ENCODE results near the gene GNE. TPM values are rescaled to one million over a fixed set of nuclear protein-coding genes. Genes with fewer than 3 reads are reported as not detected.

The GNE gene
- total and polyA plus RNA-seq, 2 of the 8 experiments (the other 6 are each of a cell fraction or from before 2014, with no cell fraction given), result 5.1 to 11.1 TPM

GRCh38 chr9:36286388-36286787, 28.1 kb upstream of the GNE start:
- Histone ChIP-seq H3K4me3 (ENCODE audit: extremely low read depth in 1 of 4, insufficient read depth in 2 of 4, low read depth in 3 of 4, low read length in 4 of 4) (no peak overlapping the region), H4K5ac (ENCODE audit: insufficient read length, low read depth, low read length) (no peak overlapping the region), H3K27me3 (replicated peaks in 1 of 4; ENCODE audit: control insufficient read depth in 3 of 4, extremely low read depth in 1 of 4, insufficient read depth in 3 of 4, low read length in 3 of 4) (no peaks in the 10 kb centered on the region), H2BK15ac (ENCODE audit: low read length) (no peak overlapping the region), H4K91ac (replicated peaks; ENCODE audit: insufficient read length, low read length) (no peak overlapping the region), H3K79me2 (ENCODE audit: control insufficient read depth in 1 of 2, insufficient read depth in 2 of 2, low read length in 2 of 2) (no peaks in the 10 kb centered on the region), H3K23me2 (ENCODE audit: low read depth, low read length) (no peaks in the 10 kb centered on the region), H2BK12ac (ENCODE audit: low read depth, low read length) (no peak overlapping the region), H3K36me3 (ENCODE audit: control insufficient read depth in 2 of 4, insufficient read depth in 4 of 4, low read length in 3 of 4) (no peaks in the 10 kb centered on the region), H2AFZ (ENCODE audit: low read length) (no peak overlapping the region), H2BK5ac (ENCODE audit: low read depth, low read length) (no peak overlapping the region), H4K20me1 (replicated peaks in 1 of 2; ENCODE audit: control insufficient read depth in 1 of 2, insufficient read depth in 2 of 2, low read length in 2 of 2) (no peaks in the 10 kb centered on the region), H3K23ac (ENCODE audit: insufficient read length) (no peak overlapping the region), H3K27ac (ENCODE audit: low read depth, low read length) (no peak overlapping the region), H2BK120ac (replicated peaks; ENCODE audit: low read depth, low read length) (no peak overlapping the region), H3K9me3 (ENCODE audit: insufficient read depth in 2 of 2, low read depth in 1 of 2, low read length in 1 of 2) (no peaks in the 10 kb centered on the region), H3K56ac (replicated peaks; ENCODE audit: insufficient read length, low read depth, low read length) (no peak overlapping the region), H3K14ac (ENCODE audit: insufficient read length) (no peak overlapping the region), H4K8ac (ENCODE audit: extremely low read depth, insufficient read depth, low read length) (no peak overlapping the region), H3K18ac (ENCODE audit: extremely low read depth, low read length) (no peak overlapping the region), H3K4me1 (replicated peaks in 1 of 4; ENCODE audit: control insufficient read depth in 3 of 4, insufficient read depth in 4 of 4, low read length in 3 of 4) (no peaks in the 10 kb centered on the region), H3K9ac (replicated peaks in 1 of 4; ENCODE audit: extremely low read depth in 1 of 4, low read depth in 3 of 4, low read length in 3 of 4) (no peak overlapping the region), H2BK20ac (ENCODE audit: low read length) (no peak overlapping the region), H2AK5ac (ENCODE audit: low read depth, low read length) (no peak overlapping the region), H3K79me1 (ENCODE audit: low read depth, low read length) (no peaks in the 10 kb centered on the region), H3K4ac (replicated peaks; ENCODE audit: insufficient read length, low read depth, low read length) (no peak overlapping the region), H3K4me2 (ENCODE audit: insufficient read depth in 1 of 2, low read depth in 2 of 2, low read length in 2 of 2) (no peak overlapping the region)
- DNase-seq (ENCODE audit: low read depth in 1 of 2, low spot score in 2 of 2) (no peak), FAIRE-seq (no peak)
- WGBS, 2 experiments (ENCODE audit: extremely low coverage in 1 of 2, insufficient coverage in 1 of 2, insufficient read length in 1 of 2, insufficient replicate concordance in 2 of 2, low coverage in 1 of 2, low lambda C conversion rate in 2 of 2, missing lambda C conversion rate in 1 of 2), result 83% methylated on average over 6 of the region's 6 CpGs; no CpG with 5 or more reads in 1 of the 2 experiments
- POLR2A ChIA-PET (ENCODE audit: partially characterized antibody), result interaction anchor here (1.1 kb wide), 1 partner anchor 42 kb away, joined by 4 read pairs; no protein-coding TSS in a partner anchor
- CTCF ChIA-PET (ENCODE audit: partially characterized antibody), result no interaction called here
- TF ChIP-seq KDM1A (IDR thresholded peaks at IDR 0.05; ENCODE audit: borderline replicate concordance, low read length) (no peak), ATF2 (IDR thresholded peaks at IDR 0.05; ENCODE audit: low read length) (no peak), SAP30 (IDR thresholded peaks at IDR 0.05; ENCODE audit: insufficient read depth, insufficient replicate concordance, low read length) (no peak), EP300 (IDR thresholded peaks at IDR 0.05; ENCODE audit: borderline replicate concordance in 1 of 2, low read depth in 2 of 2, low read length in 2 of 2) (no peak), TAF1 (IDR thresholded peaks at IDR 0.05; ENCODE audit: low read depth, low read length) (no peak), CREB1 (IDR thresholded peaks at IDR 0.05) (no peak), RNF2 (IDR thresholded peaks at IDR 0.05; ENCODE audit: borderline replicate concordance, low read depth, low read length, missing control alignments, poor library complexity, severe bottlenecking) (no peak), TEAD4 (IDR thresholded peaks at IDR 0.05; ENCODE audit: low read depth, low read length) (no peak), CBX5 (IDR thresholded peaks at IDR 0.05; ENCODE audit: low read depth, low read length) (no peak), SRF (IDR thresholded peaks at IDR 0.05; ENCODE audit: low read depth, low read length) (no peak), TBP (IDR thresholded peaks at IDR 0.05; ENCODE audit: low read depth, low read length) (no peak), MAX (IDR thresholded peaks at IDR 0.05) (no peak)

Measured in H1 (cell line).